ENCODE results near the gene EIF5AL1.
"Not testable (repeated sequence)": the region's sequence is repeated elsewhere in the genome, so short reads cannot be mapped to it uniquely, and the experiment has no call there.

Gene EIF5AL1

DNA sequence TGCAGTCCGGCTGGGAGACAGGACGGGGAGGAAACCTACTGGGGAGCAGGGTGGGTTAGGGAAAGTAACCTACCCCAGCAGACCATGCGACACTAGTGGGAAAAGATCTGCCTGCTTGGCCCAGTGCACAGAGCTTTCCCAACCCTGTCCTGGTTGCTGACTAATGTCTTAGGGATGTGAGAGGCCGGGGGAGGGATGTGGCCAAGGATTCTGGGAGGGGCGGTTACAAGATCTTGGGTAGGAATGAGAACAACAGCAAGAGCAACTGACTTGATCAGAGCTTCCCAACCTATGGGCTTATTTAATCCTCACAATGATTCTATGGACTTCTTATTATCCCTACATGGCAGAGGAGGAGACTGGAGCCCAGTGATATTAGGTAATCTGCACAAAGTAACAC is 24.0 kb upstream of the EIF5AL1 start:
- DNase-seq, result no peak

DNA sequence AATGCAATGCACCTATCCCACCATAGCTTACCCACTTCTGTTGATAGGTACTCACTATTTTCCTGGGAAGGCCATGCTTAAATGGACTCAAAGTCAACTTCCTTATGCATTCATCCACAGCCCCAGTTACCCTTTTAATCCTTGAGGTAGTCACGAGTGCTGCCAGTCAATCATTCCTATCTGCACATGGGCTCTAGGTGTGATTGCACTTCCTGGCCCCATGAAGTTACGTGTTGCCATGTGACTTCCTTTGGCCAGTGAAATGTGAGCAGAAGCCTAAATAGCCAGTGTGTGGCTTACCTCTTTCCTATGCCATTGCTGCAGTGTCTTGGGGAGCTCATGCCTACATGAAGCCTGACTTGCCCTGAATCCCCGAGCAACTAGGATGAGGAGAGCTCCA is 23.5 kb upstream of the EIF5AL1 start:
- DNase-seq, result no peak

DNA sequence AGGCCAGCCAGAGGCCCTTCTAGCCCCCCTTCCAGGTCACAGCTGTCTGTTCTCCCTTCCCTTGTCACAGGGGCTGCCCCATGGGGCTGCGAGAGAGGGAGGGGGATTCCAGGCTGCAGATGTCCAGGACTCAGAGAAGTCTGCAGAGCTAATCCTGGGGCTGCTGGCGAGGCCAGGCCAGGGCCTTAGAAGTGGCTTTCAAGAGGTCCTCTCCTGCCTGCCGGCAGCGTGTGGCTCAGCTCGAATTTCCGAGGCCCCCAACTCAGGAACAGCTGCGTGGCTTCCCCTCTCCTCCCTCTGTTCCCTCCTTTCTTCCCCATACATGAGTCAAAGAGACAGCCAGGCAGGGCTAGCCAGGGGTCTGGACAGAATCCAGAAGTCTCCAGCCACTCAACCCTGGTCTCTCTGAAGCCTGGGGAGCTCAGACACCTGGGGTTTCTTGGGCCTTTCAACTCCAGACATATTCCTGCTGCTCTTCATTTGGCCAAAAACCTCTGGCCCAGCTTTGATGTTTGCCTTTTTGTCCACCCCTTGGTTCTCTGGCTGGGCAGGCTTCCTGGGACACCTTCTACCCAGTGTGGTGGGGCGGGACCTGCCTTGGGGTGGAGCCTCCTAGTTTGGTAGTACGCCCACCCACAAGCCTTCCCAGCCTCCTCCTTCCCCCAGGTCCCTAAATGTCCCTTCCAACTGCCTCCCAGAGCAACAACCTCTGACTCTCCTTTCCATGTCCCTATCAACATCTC is 21.8 kb upstream of the EIF5AL1 start:
- no peak for DNase-seq

DNA sequence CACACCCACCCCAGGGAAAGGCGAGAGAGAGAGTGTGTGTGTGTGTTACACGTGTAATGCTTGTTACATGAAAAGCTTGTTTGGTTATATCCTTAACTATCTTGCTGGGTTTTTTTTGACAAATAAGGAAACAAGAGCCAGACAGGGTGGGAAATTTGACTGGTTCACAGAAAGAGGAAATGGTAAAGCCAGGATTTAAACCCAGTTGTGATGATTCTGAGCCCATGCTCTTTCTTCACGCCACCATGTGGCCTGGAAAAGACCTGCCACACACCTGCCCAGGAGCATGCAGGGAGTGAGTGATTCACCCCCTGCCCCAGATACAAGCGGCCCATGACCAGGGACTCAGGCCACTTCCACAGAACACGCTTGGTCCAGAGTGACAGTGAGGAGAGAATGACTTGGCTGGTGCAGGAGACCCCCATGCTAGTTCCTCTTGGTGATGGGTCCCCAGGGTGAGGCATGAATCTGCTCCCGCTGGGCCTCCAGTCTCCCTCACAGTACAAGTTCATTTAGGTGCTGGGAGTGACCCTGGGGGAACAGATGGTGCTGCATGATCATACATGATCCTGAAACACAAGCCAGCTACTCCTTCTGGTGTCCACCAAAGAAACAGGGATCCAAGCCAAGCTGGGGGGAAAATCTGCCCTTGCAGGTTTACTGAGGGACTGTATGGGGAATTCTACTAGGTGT is 21.0 kb upstream of the EIF5AL1 start:
- DNase-seq, result no peak

DNA sequence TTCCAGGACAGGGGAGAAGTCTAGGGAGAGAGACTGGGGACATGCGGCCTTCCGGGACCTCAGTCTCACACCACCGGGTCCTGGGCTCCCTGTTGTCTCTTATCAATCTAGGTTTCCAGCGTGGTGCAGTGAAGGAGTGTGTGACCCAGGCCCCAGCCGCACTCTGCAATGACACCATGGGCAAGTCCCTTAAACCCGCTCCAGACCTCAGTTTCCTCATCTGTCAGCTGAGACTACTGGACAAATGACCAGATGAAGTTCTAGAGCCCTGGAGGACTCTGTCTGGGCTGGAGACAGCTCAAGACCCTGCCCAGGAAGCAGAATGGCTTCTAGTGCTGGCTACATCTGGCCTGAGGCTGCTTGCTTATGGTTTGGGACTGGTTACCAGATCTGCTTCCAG is 20.1 kb upstream of the EIF5AL1 start:
- no peak for DNase-seq

DNA sequence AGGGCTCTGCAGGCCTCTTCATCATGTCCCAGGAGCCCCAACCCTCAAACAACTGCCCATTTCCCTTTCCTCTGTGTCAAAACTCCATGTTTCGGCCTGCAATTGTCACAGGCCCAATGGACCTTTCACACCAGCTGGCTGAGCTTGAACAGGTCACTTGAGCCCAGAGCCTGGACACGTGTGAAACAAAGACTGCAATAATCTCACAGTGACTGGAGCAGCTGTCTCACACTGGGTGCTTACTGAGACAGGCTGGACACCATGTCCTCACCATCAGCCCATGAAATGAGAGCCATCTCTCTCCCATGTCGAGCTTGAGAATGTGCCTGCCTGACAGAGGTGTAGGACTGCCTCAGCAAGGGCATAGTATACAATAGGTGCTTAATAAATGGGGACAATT is 19.5 kb upstream of the EIF5AL1 start:
- no peak for DNase-seq

DNA sequence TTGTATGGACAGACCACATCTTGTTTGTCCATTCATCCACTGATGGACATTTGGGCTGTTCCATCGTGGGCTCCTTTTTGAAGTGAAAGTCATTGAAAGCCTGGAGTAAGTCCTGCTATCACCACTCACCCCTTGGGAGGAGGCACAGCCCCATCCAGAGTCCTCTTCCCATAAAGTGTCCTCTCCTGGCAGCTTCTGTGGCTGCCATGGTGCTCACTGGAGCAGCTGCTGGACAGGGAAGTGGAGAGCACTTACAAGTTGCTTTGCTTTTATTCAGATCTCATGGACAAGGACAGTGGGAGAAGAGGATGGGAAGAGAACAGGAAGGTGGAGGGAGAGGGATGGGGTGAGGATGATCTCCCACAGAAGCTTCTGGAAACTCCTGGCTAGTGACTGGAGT is 18.5 kb upstream of the EIF5AL1 start:
- no peak for DNase-seq

DNA sequence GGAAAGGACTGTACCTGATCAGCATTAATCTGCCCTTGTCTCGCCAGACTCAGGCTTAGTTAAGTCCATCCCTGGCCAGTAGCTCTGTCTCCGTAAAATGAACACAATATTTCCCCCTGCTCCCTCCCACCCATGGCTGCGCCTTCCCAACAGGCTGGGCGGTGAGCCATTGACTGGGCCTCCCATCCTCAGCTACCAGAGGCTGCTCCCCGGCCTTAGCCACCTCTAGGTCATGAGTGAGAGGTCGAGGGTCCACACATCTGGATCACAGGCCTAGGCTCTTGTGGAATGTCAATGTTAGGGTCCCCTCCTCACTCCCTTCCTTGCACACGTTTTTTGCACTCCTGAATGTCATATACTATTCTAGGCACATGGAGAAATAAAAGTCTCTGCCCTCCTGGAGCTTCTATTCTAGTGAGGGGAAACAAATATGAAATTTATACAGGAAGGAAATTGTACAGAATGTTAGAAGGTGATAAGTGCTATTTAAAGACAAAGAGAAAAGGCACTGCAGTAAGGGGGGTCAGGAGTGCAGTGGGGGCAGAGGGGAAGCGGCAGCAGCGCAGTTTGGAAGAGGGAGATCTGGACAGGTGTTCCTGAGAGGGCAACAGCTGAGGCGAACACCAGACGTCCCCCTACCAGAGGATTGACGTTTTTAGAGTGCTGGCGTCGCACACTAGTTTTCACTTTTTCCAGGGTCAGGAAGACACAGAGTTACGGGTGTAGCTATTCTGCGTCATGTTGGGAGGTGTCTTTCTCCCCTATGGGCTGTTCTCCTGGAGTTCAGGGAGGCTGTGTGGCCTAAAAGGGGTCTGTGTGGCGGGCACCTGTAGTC is 17.2 kb upstream of the EIF5AL1 start:
- DNase-seq, result no peak

DNA sequence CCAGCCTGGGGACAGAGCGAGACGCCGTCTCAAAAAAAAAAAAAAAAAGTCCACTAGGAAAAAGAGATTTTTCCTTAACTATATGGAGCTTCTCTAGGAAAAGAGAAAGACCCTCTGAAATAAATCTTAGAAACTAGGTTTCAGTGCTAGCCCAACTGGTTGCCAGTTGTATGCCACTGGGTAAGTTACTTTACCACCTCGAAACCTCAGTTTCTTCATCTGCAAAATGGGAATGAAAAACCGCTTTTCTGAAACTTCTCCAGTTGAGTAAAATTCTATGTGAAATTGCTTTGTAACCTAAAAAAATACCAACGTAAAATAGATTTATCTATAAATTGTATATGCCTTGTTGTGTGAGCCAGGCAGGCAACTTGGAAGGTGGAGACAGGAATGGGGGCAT is 16.5 kb upstream of the EIF5AL1 start:
- DNase-seq, result no peak

DNA sequence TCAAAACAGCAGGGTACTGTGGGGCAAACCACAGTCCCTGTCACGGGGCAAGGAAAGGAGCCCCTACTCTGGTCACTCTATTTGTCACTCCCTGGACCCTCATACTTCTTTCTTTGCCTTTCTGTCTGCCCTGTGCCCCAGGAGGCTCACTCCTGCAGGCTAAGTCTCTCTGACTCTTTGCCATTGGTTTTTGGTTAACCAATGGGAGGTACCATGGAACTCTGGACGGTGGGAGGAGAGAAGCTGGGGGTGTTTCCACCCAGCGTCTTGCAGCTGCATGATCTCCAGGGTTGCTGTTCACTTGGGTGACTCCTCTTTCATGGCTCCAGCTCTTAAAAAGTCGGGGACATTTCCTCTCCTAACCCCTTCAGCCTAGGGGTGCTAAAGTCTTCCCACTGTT is 15.4 kb upstream of the EIF5AL1 start:
- no peak for DNase-seq

DNA sequence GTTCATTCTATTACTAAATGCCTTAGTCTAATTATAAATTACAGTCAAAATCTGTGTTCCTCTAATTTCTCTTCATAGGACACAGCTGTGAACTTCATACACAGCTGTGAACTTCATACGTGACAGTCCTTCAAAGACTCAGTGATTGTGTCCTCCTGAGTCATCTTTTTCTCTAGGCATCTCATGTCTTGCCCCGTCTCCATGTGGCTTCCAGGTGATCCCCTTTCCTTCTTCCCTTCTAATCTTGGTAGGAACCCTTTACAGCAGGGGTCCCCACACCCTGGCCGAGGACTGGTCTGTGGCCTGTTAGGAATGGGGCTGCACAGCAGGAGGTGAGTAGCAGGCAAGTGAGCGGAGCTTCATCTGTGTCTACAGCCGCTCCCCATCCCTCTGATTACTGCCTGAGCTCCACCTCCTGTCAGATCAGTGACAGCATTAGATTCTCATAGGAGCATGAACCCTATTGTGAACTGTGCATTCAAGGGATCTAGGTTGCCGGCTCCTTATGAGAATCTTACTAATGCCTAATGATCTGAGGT is 14.0 kb upstream of the EIF5AL1 start:
- no peak for DNase-seq

DNA sequence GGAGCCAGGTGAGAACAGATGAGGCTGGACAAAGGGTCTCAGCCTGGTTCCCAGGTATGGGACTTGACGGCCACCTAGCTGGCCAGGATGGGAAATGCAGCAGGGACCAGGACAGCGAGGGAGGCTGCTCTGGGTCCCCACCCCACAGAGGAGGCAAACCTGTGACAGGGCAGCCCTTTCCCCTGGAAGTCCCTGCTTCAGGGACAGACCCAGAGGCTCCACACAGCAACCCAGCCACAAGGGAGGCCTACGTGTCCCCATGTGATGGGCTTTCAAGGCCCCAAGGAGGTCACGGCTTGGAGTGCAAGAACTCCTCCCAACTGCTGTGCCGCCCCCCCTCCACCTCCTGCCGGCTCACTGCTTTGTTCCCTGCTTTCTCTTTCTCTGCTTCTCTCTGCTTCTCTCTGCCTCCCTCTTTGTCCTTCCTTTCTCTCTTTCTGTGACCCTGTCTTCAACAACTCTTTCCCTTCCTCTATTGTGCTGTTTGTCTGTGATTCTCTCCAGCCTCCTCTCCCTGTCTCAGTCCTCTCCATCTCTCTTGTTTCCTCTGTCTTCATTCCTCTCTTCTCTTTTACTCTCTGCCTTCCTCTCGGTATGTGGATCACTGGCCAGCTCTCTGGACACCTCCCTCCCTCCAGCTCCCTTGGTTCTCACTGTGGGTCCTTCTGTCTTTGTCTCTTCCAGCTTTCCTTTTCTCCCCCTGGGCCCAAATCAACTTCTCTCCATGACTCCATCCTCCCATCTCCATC is 9.6 kb upstream of the EIF5AL1 start:
- no peak for DNase-seq

DNA sequence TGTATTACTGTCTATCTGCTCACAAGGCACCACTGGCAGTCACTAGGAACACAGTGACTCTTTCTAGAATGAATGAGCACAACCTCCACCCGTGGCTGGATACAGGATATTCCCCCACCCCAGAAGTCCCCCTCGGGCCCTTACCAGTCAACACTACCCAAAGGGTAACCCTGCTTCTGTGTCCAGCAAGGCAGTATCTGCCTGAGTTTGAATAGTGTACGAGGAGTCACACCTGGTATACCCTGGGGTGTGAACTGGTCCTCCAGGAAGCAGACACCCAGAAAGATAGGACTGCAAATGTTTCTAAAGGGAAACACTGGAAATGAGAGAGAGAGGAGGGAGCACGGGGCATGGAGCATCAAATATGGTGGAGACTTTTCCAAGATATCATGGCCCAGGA is 8.5 kb upstream of the EIF5AL1 start:
- DNase-seq, result not testable (repeated sequence)

DNA sequence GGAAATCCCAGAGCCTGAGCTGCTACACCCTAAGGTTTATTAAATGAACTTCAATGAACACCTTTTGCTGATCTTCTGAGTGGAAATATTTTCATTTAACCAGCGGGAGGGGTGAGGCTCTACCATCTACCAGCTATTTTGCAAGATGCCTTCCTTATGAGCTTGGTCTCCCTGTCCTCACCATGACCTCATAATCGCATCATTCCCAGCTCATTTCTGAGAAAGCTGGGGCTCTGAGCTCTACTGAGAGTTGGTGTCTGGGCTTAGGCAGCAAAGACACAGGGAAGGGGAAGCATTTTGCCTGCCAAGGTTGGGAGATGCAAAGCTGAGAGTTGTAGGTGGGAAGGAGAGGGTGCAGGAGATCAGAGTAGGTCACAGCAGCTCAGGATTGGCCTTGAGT is 7.8 kb upstream of the EIF5AL1 start:
- DNase-seq, result not testable (repeated sequence)

DNA sequence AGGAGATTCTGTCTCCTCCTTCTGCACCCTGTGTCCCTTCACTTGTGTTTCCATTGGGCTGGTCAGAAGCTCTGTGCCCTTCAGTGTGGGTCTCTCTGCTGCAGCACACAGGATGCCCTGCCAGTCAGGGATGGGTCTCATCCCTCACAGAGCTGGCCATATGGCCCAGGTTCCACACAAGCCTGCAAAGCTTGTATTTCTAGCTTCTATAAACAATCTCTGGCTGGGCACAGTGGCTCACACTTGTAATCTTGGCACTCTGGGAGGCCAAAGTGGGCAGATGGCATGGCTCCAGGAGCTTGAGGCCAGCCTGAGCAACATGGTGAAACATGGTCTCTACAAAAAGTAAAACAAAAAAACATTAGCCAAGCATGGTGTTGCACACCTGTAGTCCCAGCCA is 7.0 kb upstream of the EIF5AL1 start:
- DNase-seq, result not testable (repeated sequence)

DNA sequence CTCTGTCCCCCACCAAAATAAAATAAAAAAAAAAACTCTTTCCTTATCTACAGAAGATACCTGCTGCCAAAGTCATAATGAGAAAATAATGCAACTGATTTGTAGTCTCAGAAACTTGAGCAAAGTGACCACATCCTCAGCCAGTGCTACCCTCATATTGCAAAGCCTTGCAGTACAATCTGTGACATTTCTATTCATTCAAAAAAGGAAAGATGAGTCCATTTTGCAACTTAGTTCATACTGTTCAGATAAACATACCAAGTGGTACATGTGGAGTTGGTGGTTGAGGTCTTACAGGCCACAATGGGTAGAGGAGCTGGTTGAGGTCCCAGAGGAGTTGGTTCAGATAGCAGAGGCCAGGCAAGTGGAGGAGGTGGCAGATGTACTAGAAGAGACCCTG is 6.5 kb upstream of the EIF5AL1 start:
- no peak for DNase-seq

DNA sequence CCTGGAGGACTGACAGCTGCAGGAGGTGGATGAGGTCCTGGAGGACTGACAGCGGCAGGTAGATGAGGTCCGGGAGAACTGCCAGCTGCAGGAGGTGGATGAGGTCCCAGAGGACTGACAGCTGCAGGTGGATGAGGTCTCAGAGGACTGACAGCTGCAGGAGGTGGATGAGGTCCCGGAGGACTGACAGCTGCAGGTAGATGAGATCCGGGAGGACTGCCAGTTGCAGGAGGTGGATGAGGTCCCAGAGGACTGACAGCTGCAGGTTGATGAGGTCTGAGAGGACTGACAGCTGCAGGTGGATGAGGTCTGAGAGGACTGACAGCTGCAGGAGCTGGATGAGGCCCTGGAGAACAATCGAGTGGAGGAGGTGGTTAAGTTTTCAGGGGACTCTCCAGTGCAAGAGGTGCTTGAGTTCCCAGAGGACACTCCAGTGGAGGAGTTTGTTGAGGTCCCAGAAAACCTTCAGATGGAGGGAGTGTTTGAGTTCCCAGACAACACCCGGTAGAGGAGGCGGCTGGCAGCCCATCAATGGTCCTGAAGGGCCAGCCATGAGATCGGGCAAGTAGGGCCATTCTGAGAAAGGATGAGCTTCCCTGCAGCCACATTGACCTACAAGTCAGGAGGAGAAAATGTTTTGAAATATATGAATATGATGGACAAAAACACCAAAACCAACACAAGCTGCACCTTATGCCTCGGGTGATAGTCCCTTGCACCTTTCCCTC is 4.7 kb upstream of the EIF5AL1 start:
- DNase-seq, result no peak

DNA sequence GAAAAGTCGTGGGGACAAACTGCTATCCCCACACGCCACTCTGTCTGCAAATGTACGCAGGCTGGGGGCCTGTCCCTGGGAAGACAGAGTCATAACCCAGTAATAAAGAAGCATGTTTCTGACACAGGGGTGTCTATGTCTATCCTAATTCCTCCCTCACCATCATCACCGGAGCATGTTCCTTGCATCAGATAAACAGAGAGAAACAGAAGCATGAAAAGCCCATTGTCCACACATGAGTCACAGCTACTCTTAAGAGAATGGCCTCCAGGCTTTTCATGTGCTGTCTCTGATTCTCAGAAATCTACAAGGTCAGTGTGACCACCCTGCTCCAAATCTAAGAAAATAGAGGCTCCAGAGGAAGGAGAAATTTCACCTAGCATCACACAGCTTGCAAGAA is 4.1 kb upstream of the EIF5AL1 start:
- not testable (repeated sequence) for DNase-seq

DNA sequence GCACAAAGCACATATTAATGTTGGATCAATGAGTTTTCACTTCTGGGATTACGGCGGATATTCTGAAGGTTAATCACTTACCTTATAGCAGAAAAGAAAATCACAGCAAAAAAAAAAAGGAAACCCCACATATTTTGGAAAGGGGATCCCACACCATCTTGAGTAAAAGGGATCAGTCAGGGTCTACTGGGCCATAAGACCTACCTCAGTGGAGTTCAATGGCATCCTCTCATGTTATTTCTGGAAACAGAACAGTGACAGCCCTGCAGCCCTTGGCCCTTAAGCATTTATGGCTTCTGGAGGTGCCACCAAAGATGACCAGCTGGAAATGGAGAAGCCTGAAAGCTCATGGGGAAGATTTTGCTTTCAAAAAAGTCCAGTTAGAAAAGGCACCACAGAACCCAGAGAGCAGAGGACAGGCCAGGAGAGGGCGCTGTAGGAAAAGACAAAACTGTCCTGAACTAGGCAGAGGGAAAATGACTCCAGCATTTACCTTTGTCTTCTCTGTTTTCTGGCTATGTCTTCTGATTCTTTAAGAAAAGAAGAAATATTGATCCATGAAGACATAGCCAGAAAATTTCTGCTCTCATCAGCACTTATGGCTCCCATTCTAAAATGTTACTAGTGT is 2.9 kb upstream of the EIF5AL1 start:
- DNase-seq, result not testable (repeated sequence)

DNA sequence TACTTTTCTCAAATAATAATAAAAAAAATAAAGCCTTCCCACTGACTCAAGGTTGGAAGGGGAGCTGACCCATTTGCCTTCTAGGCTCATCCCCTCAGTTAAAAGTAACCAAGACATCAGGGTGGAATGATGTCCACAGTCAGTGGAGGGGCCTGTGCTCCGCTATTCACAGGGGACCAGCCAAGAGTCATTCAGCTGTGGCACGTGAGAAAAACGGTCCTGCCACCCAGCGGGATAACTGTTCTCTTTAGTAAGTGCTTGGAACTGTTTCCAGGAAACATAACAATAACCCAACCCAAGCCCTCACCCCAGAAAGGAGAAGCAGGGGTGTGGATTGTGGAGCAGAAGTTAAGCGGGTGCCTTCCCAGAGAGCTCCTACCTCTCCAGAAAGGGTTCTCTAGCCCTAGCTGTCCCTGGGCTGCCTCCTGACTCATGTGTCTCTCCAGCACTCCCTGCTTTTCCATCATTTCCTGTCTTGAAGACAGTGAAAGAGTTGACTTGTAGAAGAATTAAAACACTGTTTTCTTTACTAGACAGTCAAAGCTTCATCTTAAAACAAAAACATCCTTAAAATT is 2.3 kb upstream of the EIF5AL1 start:
- DNase-seq, result not testable (repeated sequence)

DNA sequence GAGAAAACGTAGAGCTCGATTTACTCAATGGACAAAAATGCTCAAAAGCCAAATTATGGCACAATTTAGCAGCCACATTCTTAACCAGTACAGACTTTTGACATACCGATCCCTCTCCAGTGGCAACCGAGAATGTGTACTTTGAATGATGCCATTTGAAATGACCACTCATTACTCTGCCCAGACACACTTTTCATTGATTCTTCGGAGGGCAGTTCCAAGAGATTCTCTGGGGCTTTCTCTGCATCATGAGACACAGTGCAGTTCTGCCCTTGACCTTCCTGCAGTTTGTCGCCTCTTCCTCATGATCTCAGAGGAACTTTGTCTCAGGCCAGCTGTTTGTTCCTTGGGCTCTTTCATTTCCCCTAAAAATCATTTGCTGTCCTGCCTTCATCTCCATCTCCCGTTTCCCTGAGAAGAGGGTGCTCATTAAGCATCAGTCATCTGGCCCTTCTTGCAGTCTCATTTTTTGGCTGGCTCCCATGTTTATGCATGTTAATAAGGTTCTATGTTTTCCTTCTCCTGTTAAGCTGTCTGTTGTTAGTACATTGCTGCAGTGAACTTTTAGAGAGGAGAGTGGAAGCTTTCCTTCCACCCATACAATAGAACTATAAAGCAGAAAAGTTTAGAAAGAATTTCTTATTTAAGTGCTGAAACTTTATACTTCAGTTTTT is 4.3 kb downstream of the EIF5AL1 start:
- not testable (repeated sequence) for DNase-seq
